Coronary artery (tissue), 2 donors: ENCODE data around the gene PRKN.

ENCODE experiments used
- DNase-seq: peaks from one replicate; pipeline ENCODE4 v3.0.0-alpha.2; 2017; ENCODE audit warnings: low spot score
- H3K27ac ChIP-seq, 2 donors: fragments of 200-600 bp; sonication (generic); one replicate each; pipeline ENCODE4 v1.5.1; 2016 to 2019
- H3K4me3 ChIP-seq: fragments of 200-600 bp; sonication (generic); 2 replicates; pipeline ENCODE4 v1.5.1; 2016; ENCODE audit warnings: mild to moderate bottlenecking, moderate library complexity
- CTCF ChIP-seq: fragments of 200-600 bp; sonication (generic); IDR thresholded peaks from one replicate; pipeline ENCODE4 v1.5.1; 2019; ENCODE audit warnings: antibody characterized with exemption

PRKN gene

GRCh38 chr6:162029873-162030576, 697.5 kb downstream of the PRKN start:
- TF ChIP-seq CTCF: no peak
- DNase-seq: no peak
- no peak overlapping the region for H3K27ac ChIP-seq
- no peak overlapping the region for H3K4me3 ChIP-seq

GRCh38 chr6:162026843-162027242, 700.7 kb downstream of the PRKN start:
- TF ChIP-seq CTCF: no peak
- H3K4me3 ChIP-seq: no peak overlapping the region
- DNase-seq: no peak
- no peak overlapping the region for H3K27ac ChIP-seq

GRCh38 chr6:162026031-162026430, 701.5 kb downstream of the PRKN start:
- no peak for TF ChIP-seq CTCF
- H3K27ac ChIP-seq: no peak overlapping the region
- no peak for DNase-seq
- H3K4me3 ChIP-seq: no peak overlapping the region

GRCh38 chr6:162019349-162019748, 708.2 kb downstream of the PRKN start:
- no peak for DNase-seq
- TF ChIP-seq CTCF: no peak
- H3K4me3 ChIP-seq: no peak overlapping the region
- H3K27ac ChIP-seq: no peak overlapping the region

GRCh38 chr6:162017536-162017935, 710.0 kb downstream of the PRKN start:
- no peak for DNase-seq
- TF ChIP-seq CTCF: no peak
- no peak overlapping the region for H3K27ac ChIP-seq
- H3K4me3 ChIP-seq: no peak overlapping the region

- no peak for DNase-seq
- Histone ChIP-seq H3K27ac (no peak overlapping the region), H3K4me3 (no peak overlapping the region)
- TF ChIP-seq CTCF: no peak
Observed at GRCh38 chr6:162014069-162014811, 713.3 kb downstream of the PRKN start.

GRCh38 chr6:162005372-162005771, 722.2 kb downstream of the PRKN start:
- no peak for TF ChIP-seq CTCF
- Histone ChIP-seq H3K27ac (no peak overlapping the region), H3K4me3 (no peak overlapping the region)
- DNase-seq: no peak
